ENCODE data around the gene MYT1. TPM values are rescaled to one million over a fixed set of nuclear protein-coding genes. Genes with fewer than 3 reads are reported as not detected.

Gene MYT1
- total RNA-seq, 1 donor from 2014 or later: not detected

DNA sequence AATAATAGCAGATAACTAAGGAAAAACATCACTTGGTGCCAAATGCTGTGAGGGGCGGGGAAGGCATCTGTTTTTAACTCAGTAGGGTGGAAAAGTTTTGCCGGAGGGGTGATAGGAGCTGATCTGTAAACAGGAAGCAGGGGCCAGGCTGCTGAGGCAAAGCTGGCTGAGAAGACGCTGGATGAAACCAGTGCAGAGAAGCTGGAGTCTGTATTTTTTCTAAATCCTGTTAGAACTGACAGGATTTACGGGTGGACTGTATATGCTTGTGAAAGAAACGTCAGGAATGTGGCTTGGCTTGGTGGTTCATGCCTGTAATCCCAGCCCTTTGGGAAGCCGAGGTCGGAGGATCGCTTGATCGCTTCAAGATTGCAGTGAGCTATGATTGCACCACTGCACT lies 96.9 kb downstream of the MYT1 start:
- H3K4me1 ChIP-seq (ENCODE audit: control insufficient read depth in 3 of 3, insufficient read depth in 3 of 3, low read length in 3 of 3): peaks cover 67 to 74% (median 69%) of the 10 kb centered on the region in 3 donors
- H3K36me3 ChIP-seq (ENCODE audit: control insufficient read depth in 3 of 3, insufficient read depth in 3 of 3, low read length in 3 of 3): peaks cover 0 to 9% (median 8%) of the 10 kb centered on the region in 3 donors
- no peaks in the 10 kb centered on the region for H3K27me3 ChIP-seq (ENCODE audit: control insufficient read depth in 3 of 3, insufficient read depth in 3 of 3, low read length in 3 of 3)
- H3K4me3 ChIP-seq (ENCODE audit: low read length in 3 of 3): peak overlapping the region; percentile 15 to 48 (median 16)
- peak overlapping the region; percentile 43 to 52 (median 48) for H3K9ac ChIP-seq (ENCODE audit: low read depth in 1 of 3, low read length in 3 of 3)
- H3K9me3 ChIP-seq (ENCODE audit: control insufficient read depth in 3 of 3, low read length in 3 of 3): no peaks in the 10 kb centered on the region
- H3K27ac ChIP-seq (ENCODE audit: low read depth, low read length): peak overlapping the region; percentile 14

DNA sequence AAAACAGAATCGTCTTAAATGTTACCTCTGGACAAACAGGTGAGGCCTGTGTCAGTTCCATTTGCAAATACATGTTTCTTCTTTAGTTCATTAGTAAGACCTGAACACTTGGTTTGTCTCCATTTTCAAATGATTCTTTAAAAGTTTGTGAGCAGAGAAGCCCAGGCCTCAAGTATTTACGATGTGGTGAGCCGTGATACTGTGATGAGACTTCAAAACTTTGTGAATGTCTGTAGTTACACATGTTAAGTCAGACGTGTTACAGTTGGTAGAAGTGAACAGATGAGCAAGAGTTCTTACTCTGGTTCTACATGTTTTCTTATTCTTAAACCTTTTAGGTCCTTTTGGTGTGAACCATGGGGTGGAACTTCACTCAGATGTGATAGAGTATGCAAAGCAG lies 99.8 kb downstream of the MYT1 start:
- no peaks in the 10 kb centered on the region for H3K9me3 ChIP-seq (ENCODE audit: control insufficient read depth in 3 of 3, low read length in 3 of 3)
- no peak overlapping the region for H3K27ac ChIP-seq (ENCODE audit: low read depth, low read length)
- no peaks in the 10 kb centered on the region for H3K27me3 ChIP-seq (ENCODE audit: control insufficient read depth in 3 of 3, insufficient read depth in 3 of 3, low read length in 3 of 3)
- no peak overlapping the region for H3K4me3 ChIP-seq (ENCODE audit: low read length in 3 of 3)
- H3K9ac ChIP-seq (ENCODE audit: low read depth in 1 of 3, low read length in 3 of 3): no peak overlapping the region
- H3K36me3 ChIP-seq (ENCODE audit: control insufficient read depth in 3 of 3, insufficient read depth in 3 of 3, low read length in 3 of 3): peaks cover 3 to 16% (median 15%) of the 10 kb centered on the region in 3 donors
- peaks cover 54 to 69% (median 69%) of the 10 kb centered on the region in 3 donors for H3K4me1 ChIP-seq (ENCODE audit: control insufficient read depth in 3 of 3, insufficient read depth in 3 of 3, low read length in 3 of 3)

DNA sequence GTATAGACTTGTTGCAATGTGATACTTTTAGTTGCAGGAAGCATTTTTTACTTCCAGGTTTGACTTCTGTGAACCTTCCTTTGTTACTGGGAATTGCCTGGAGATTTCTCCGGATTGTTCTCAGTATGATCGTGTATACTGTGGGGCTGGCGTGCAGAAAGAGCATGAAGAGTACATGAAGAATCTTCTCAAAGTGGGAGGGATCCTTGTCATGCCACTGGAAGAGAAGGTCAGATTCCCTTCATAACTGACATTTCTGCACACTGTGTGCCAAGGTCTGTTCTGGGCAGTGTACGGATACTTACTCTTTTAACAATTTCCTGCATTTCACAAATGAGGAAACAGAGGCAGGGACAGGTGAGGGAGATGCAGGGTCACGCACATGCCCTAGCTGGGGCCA lies 100.9 kb downstream of the MYT1 start:
- H3K4me1 ChIP-seq (ENCODE audit: control insufficient read depth in 3 of 3, insufficient read depth in 3 of 3, low read length in 3 of 3): peaks cover 50 to 65% (median 65%) of the 10 kb centered on the region in 3 donors
- peak overlapping the region in 1 of 3 donors; percentile 41 for H3K9ac ChIP-seq (ENCODE audit: low read depth in 1 of 3, low read length in 3 of 3)
- no peak overlapping the region for H3K27ac ChIP-seq (ENCODE audit: low read depth, low read length)
- H3K27me3 ChIP-seq (ENCODE audit: control insufficient read depth in 3 of 3, insufficient read depth in 3 of 3, low read length in 3 of 3): no peaks in the 10 kb centered on the region
- H3K4me3 ChIP-seq (ENCODE audit: low read length in 3 of 3): no peak overlapping the region
- H3K9me3 ChIP-seq (ENCODE audit: control insufficient read depth in 3 of 3, low read length in 3 of 3): no peaks in the 10 kb centered on the region
- peaks cover 7 to 21% (median 15%) of the 10 kb centered on the region in 3 donors for H3K36me3 ChIP-seq (ENCODE audit: control insufficient read depth in 3 of 3, insufficient read depth in 3 of 3, low read length in 3 of 3)

DNA sequence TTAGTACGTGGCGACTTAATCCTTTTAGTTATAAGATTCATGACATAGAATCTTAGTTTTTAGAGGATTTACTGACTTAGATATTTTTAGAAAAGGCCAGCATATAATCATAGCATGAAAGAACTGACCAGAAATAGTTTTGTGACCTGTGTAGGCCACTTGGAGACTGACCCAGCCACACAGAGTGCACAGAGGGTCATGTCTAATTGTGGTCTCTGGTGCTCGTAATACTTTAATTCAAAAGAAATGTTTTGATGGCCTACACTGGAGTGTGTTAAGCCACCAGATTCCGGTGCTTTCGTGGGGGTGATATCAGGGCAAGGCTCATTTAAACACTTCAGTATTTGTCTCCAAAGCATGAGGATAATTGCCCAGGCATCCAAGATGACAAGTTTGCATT lies 102.7 kb downstream of the MYT1 start:
- Histone ChIP-seq H3K9ac (ENCODE audit: low read depth in 1 of 3, low read length in 3 of 3) (peak overlapping the region; percentile 28 to 47 (median 40)), H3K9me3 (ENCODE audit: control insufficient read depth in 3 of 3, low read length in 3 of 3) (no peaks in the 10 kb centered on the region), H3K4me1 (ENCODE audit: control insufficient read depth in 3 of 3, insufficient read depth in 3 of 3, low read length in 3 of 3) (peaks cover 33 to 51% (median 50%) of the 10 kb centered on the region in 3 donors), H3K27ac (ENCODE audit: low read depth, low read length) (peak overlapping the region; percentile 65), H3K27me3 (ENCODE audit: control insufficient read depth in 3 of 3, insufficient read depth in 3 of 3, low read length in 3 of 3) (no peaks in the 10 kb centered on the region), H3K36me3 (ENCODE audit: control insufficient read depth in 3 of 3, insufficient read depth in 3 of 3, low read length in 3 of 3) (peaks cover 12 to 25% (median 22%) of the 10 kb centered on the region in 3 donors), H3K4me3 (ENCODE audit: low read length in 3 of 3) (peak overlapping the region in 1 of 3 donors; percentile 14)

DNA sequence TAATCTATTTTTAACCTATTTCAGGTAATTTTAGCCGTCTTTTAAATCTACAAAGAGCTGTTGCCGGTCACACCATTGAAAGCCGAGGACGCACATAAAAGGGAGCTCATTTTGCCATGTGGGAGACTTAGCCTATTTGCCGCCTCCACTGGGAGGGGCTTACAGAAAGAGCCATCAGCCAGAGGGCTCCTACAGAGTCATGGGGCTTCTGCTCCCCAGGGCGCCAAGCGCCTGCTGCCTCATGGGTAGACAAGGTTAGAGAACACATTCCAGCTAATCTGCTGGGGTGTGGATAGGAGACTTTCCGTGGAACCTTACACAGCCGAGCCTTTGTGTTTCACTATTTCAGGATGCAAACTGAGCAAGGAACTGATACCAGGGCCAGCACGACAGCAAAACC lies 103.9 kb downstream of the MYT1 start:
- no peak overlapping the region for H3K27ac ChIP-seq (ENCODE audit: low read depth, low read length)
- H3K9ac ChIP-seq (ENCODE audit: low read depth in 1 of 3, low read length in 3 of 3): no peak overlapping the region
- peaks cover 15 to 34% (median 27%) of the 10 kb centered on the region in 3 donors for H3K36me3 ChIP-seq (ENCODE audit: control insufficient read depth in 3 of 3, insufficient read depth in 3 of 3, low read length in 3 of 3)
- H3K4me1 ChIP-seq (ENCODE audit: control insufficient read depth in 3 of 3, insufficient read depth in 3 of 3, low read length in 3 of 3): peaks cover 25 to 39% (median 38%) of the 10 kb centered on the region in 3 donors
- H3K4me3 ChIP-seq (ENCODE audit: low read length in 3 of 3): no peak overlapping the region
- no peaks in the 10 kb centered on the region for H3K9me3 ChIP-seq (ENCODE audit: control insufficient read depth in 3 of 3, low read length in 3 of 3)
- no peaks in the 10 kb centered on the region for H3K27me3 ChIP-seq (ENCODE audit: control insufficient read depth in 3 of 3, insufficient read depth in 3 of 3, low read length in 3 of 3)

DNA sequence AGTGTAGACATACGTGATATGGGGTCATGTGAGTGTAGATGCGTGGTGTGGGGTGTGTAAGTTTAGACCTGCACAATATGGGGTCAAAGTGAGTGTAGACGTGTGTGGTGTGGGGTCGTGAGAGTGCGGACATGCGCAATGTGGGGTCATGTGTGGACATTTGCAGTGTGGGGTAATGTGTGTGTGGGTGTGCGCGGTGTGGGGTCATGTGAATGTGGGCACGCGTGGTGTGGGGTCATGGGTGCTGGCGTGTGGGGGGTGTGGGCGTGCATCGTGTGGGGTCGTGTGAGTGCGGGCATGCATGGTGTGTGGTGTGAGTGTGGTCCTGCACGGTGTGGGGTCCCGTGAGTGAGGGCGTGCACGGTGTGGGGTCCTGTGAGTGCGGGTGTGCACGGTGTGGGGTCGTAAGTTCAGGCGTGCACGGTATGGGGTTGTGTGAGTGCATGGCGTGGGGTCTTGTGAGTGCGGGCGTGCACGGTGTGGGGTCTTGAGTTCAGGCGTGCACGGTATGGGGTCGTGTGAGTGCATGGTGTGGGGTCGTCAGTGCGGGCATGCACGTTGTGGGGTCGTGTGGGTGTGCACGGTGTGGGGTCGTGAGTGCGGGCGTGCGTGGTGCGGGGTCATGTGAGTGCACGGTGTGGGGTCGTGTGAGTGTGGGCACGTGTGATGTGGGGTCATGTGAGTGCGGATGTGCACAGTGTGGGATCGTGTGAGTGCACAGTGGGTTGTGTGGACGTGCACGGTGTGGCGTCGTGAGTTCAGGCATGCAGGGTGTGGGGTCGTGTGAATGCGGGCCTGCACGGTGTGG lies 105.6 kb downstream of the MYT1 start:
- no peak overlapping the region for H3K27ac ChIP-seq (ENCODE audit: low read depth, low read length)
- H3K9me3 ChIP-seq (ENCODE audit: control insufficient read depth in 3 of 3, low read length in 3 of 3): no peaks in the 10 kb centered on the region
- H3K4me1 ChIP-seq (ENCODE audit: control insufficient read depth in 3 of 3, insufficient read depth in 3 of 3, low read length in 3 of 3): peaks cover 16 to 26% (median 23%) of the 10 kb centered on the region in 3 donors
- H3K27me3 ChIP-seq (ENCODE audit: control insufficient read depth in 3 of 3, insufficient read depth in 3 of 3, low read length in 3 of 3): no peaks in the 10 kb centered on the region
- H3K9ac ChIP-seq (ENCODE audit: low read depth in 1 of 3, low read length in 3 of 3): no peak overlapping the region
- peaks cover 21 to 42% (median 35%) of the 10 kb centered on the region in 3 donors for H3K36me3 ChIP-seq (ENCODE audit: control insufficient read depth in 3 of 3, insufficient read depth in 3 of 3, low read length in 3 of 3)
- H3K4me3 ChIP-seq (ENCODE audit: low read length in 3 of 3): no peak overlapping the region

DNA sequence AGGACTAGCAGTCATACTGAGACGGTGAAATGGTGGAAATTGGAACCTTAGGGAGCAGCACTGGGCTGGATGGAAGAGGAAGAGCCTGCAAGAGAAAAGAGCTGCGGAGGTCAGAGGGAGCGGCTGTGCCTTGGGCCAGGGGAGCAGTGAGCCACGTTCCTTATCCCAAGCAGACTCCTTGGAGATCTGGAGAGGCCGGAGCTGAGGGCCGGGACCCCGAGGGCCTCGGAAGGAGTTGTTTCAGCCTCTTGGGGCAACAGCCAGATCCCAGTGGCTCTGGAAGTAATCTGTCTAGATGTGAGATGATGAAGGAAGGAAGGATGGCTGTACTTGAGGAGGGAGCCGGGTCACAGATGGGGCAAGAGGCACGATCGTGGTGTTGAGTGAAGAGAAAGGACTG lies 107.4 kb downstream of the MYT1 start:
- Histone ChIP-seq H3K36me3 (ENCODE audit: control insufficient read depth in 3 of 3, insufficient read depth in 3 of 3, low read length in 3 of 3) (peaks cover 21 to 42% (median 35%) of the 10 kb centered on the region in 3 donors), H3K27ac (ENCODE audit: low read depth, low read length) (no peak overlapping the region), H3K4me3 (ENCODE audit: low read length in 3 of 3) (no peak overlapping the region), H3K9me3 (ENCODE audit: control insufficient read depth in 3 of 3, low read length in 3 of 3) (no peaks in the 10 kb centered on the region), H3K27me3 (ENCODE audit: control insufficient read depth in 3 of 3, insufficient read depth in 3 of 3, low read length in 3 of 3) (no peaks in the 10 kb centered on the region), H3K9ac (ENCODE audit: low read depth in 1 of 3, low read length in 3 of 3) (no peak overlapping the region), H3K4me1 (ENCODE audit: control insufficient read depth in 3 of 3, insufficient read depth in 3 of 3, low read length in 3 of 3) (peaks cover 6 to 14% (median 12%) of the 10 kb centered on the region in 3 donors)

DNA sequence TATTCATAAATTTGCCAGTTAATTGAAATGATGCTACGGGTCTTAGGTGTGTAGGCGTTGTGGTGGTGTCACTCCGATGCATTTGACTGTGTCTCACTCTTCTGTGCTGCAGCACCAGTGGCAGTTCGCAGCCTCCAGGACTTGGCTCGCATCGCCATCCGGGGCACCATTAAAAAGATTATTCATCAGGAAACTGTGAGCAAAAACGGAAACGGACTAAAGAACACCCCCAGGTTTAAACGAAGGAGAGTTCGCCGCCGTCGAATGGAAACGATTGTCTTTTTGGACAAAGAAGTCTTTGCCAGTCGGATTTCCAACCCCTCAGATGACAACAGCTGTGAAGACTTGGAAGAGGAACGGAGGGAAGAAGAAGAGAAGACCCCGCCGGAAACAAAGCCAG lies 108.9 kb downstream of the MYT1 start:
- H3K27ac ChIP-seq (ENCODE audit: low read depth, low read length): no peak overlapping the region
- H3K9ac ChIP-seq (ENCODE audit: low read depth in 1 of 3, low read length in 3 of 3): no peak overlapping the region
- no peaks in the 10 kb centered on the region for H3K27me3 ChIP-seq (ENCODE audit: control insufficient read depth in 3 of 3, insufficient read depth in 3 of 3, low read length in 3 of 3)
- H3K4me3 ChIP-seq (ENCODE audit: low read length in 3 of 3): no peak overlapping the region
- H3K9me3 ChIP-seq (ENCODE audit: control insufficient read depth in 3 of 3, low read length in 3 of 3): no peaks in the 10 kb centered on the region
- peaks cover 22 to 45% (median 29%) of the 10 kb centered on the region in 3 donors for H3K36me3 ChIP-seq (ENCODE audit: control insufficient read depth in 3 of 3, insufficient read depth in 3 of 3, low read length in 3 of 3)
- H3K4me1 ChIP-seq (ENCODE audit: control insufficient read depth in 3 of 3, insufficient read depth in 3 of 3, low read length in 3 of 3): peaks cover 0 to 6% (median 6%) of the 10 kb centered on the region in 3 donors

DNA sequence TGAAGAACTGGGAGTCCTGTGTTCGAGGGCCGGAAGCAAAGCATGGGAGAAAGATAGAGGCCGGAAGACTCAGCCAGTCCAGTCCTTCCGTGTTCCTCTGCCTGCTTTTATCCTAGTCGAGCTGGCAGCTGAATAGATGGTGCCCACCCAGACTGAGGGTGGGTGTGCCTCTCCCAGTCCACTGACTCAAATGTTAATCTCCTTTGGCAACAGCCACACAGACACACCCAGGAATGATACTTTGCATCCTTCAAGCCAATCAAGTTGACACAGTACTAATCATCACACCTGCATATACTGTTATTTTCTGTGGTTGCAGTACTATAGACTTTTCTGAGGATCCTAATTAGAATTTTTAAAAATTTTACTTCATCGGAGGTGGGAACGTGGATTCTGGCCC lies 112.6 kb downstream of the MYT1 start:
- Histone ChIP-seq H3K9ac (ENCODE audit: low read depth in 1 of 3, low read length in 3 of 3) (no peak overlapping the region), H3K4me1 (ENCODE audit: control insufficient read depth in 3 of 3, insufficient read depth in 3 of 3, low read length in 3 of 3) (peaks cover 0 to 4% (median 0%) of the 10 kb centered on the region in 3 donors), H3K9me3 (ENCODE audit: control insufficient read depth in 3 of 3, low read length in 3 of 3) (no peaks in the 10 kb centered on the region), H3K27ac (ENCODE audit: low read depth, low read length) (no peak overlapping the region), H3K36me3 (ENCODE audit: control insufficient read depth in 3 of 3, insufficient read depth in 3 of 3, low read length in 3 of 3) (peaks cover 10 to 29% (median 18%) of the 10 kb centered on the region in 3 donors), H3K27me3 (ENCODE audit: control insufficient read depth in 3 of 3, insufficient read depth in 3 of 3, low read length in 3 of 3) (no peaks in the 10 kb centered on the region), H3K4me3 (ENCODE audit: low read length in 3 of 3) (no peak overlapping the region)

DNA sequence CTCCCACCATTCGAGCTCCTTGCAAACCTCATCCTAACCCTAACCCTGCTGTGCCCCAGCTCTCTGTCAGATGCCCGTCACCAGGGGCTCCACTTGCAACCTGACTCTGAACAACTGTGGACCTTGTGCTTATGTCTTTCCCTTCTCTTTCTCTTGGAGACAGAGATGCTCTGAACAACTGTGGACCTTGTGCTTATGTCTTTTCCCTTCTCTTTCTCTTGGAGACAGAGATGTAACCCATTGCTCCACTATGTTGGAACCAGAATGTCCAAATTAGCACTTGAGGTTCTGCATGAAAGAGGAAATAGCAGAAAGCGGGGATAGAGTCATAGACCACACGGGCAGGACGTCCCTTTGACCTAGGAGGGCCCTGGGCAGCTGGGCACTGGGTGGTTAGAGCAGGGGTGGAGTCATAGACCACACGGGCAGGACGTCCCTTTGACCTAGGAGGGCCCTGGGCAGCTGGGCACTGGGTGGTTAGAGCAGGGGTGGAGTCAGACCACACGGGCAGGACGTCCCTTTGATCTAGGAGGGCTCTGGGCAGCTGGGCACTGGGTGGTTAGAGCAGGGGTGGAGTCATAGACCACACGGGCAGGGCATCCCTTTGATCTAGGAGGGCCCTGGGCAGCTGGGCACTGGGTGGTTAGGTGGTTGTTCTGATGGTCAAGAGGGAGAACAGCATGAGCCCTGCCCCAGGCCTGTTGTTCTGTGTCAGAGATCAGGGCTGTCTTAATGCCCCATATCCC lies 113.5 kb downstream of the MYT1 start:
- no peak overlapping the region for H3K9ac ChIP-seq (ENCODE audit: low read depth in 1 of 3, low read length in 3 of 3)
- no peaks in the 10 kb centered on the region for H3K27me3 ChIP-seq (ENCODE audit: control insufficient read depth in 3 of 3, insufficient read depth in 3 of 3, low read length in 3 of 3)
- no peaks in the 10 kb centered on the region for H3K9me3 ChIP-seq (ENCODE audit: control insufficient read depth in 3 of 3, low read length in 3 of 3)
- peaks cover 10 to 22% (median 14%) of the 10 kb centered on the region in 3 donors for H3K36me3 ChIP-seq (ENCODE audit: control insufficient read depth in 3 of 3, insufficient read depth in 3 of 3, low read length in 3 of 3)
- H3K27ac ChIP-seq (ENCODE audit: low read depth, low read length): no peak overlapping the region
- H3K4me3 ChIP-seq (ENCODE audit: low read length in 3 of 3): no peak overlapping the region
- peaks cover 0 to 4% (median 0%) of the 10 kb centered on the region in 3 donors for H3K4me1 ChIP-seq (ENCODE audit: control insufficient read depth in 3 of 3, insufficient read depth in 3 of 3, low read length in 3 of 3)
